K562 (cell line): ENCODE measurements around the gene ITPR1. TPM values are rescaled to one million over a fixed set of nuclear protein-coding genes. Genes with fewer than 3 reads are reported as not detected.

Experiments
- ARID3B ChIP-seq: fragments of 250-450 bp; sonication (Bioruptor Pico); IDR thresholded peaks from 2 replicates; pipeline ENCODE4 v1.4.0; 2020; ENCODE audit warnings: borderline replicate concordance
- CGGBP1 ChIP-seq: fragments of 250-450 bp; sonication (Bioruptor Pico); IDR thresholded peaks from 2 replicates; pipeline ENCODE4 v1.9.0; 2021; ENCODE audit warnings: mild to moderate bottlenecking
- FUS ChIP-seq: fragments of 200-400 bp; formaldehyde crosslinking; optimal IDR thresholded peaks from 2 replicates; pipeline ENCODE3; 2017; ENCODE audit warnings: low read depth, low read length
- HBP1 ChIP-seq: fragments of 450-650 bp; formaldehyde crosslinking; IDR thresholded peaks from 2 replicates; pipeline ENCODE4 v1.4.0; 2022; ENCODE audit warnings: missing genetic modification characterization
- LARP7 ChIP-seq: fragments of 450-650 bp; IDR thresholded peaks from 2 replicates; pipeline ENCODE4 v1.6.1; 2016
- MAFG ChIP-seq: fragments of 450-650 bp; conservative IDR thresholded peaks from 2 replicates; pipeline ENCODE4 v1.6.1; 2016; ENCODE audit warnings: missing genetic modification characterization, missing compliant biosample characterization
- MXI1 ChIP-seq: IDR thresholded peaks from 2 replicates; pipeline ENCODE4 v1.6.1; 2011; ENCODE audit warnings: low read depth, mild to moderate bottlenecking, improper control_type of control experiment, low read length
- NCOA2 ChIP-seq, 2 experiments: fragments of 450-650 bp; IDR thresholded peaks; 2 replicates each; pipeline ENCODE4 v1.6.1; 2018; ENCODE audit warnings: mild to moderate bottlenecking in 2 of 2, moderate library complexity in 1 of 2; ENCODE audit not compliant: partially characterized antibody in 2 of 2
- NFE2L1 ChIP-seq: fragments of 450-650 bp; IDR thresholded peaks from 2 replicates; pipeline ENCODE4 v1.6.1; 2016; ENCODE audit warnings: missing genetic modification characterization, low read depth, mild to moderate bottlenecking, missing compliant biosample characterization, moderate library complexity, borderline replicate concordance
- NR2C2 ChIP-seq, 2 experiments: fragments of 200-800 bp in 1 of 2; sonication (Bioruptor generic) in 1 of 2; sonication (generic) in 1 of 2; formaldehyde crosslinking in 1 of 2; IDR thresholded peaks; 2 replicates each; pipeline versions ENCODE4 v1.6.1 to v1.8.0; 2016 to 2022; ENCODE audit warnings: mild to moderate bottlenecking in 1 of 2, missing compliant biosample characterization in 1 of 2, missing genetic modification characterization in 1 of 2, missing genetic modification reagents in 1 of 2
- NR2F6 ChIP-seq: fragments of 450-650 bp; formaldehyde crosslinking; IDR thresholded peaks from 2 replicates; pipeline ENCODE4 v1.4.0; 2020; ENCODE audit warnings: mild to moderate bottlenecking
- RHOXF2B ChIP-seq: fragments of 250-450 bp; sonication (Bioruptor Pico); conservative IDR thresholded peaks from 2 replicates; pipeline ENCODE4 v1.5.1; 2021
- SMAD2 ChIP-seq: fragments of 150-350 bp; IDR thresholded peaks from 2 replicates; pipeline ENCODE4 v1.6.1; 2014; ENCODE audit warnings: low read depth, mild to moderate bottlenecking, low read length
- SMARCA4 ChIP-seq: fragments of 450-650 bp; IDR thresholded peaks from 2 replicates; pipeline ENCODE4 v1.6.1; 2016
- WHSC1 ChIP-seq: IDR thresholded peaks from one replicate; pipeline ENCODE4 v1.6.1; 2012; ENCODE audit warnings: low read length, control low read depth, inconsistent platforms
- XRCC5 ChIP-seq: fragments of 200-400 bp; formaldehyde crosslinking; IDR thresholded peaks from 2 replicates; pipeline ENCODE4 v1.6.1; 2017; ENCODE audit warnings: low read depth, mild to moderate bottlenecking, low read length
- ZBTB2 ChIP-seq: fragments of 450-650 bp; IDR thresholded peaks from 2 replicates; pipeline ENCODE4 v1.6.1; 2016; ENCODE audit warnings: antibody characterized with exemption
- ZEB2 ChIP-seq: fragments of 450-650 bp; IDR thresholded peaks from 2 replicates; pipeline ENCODE4 v1.6.1; 2016
- ZNF121 ChIP-seq: sonication (generic); formaldehyde crosslinking; conservative IDR thresholded peaks from 2 replicates; pipeline ENCODE4 v1.8.0; 2022; ENCODE audit warnings: missing genetic modification reagents
- ZNF445 ChIP-seq: fragments of 250-450 bp; sonication (Bioruptor Pico); IDR thresholded peaks from 2 replicates; pipeline ENCODE4 v1.4.0; 2020; ENCODE audit warnings: low read depth, mild to moderate bottlenecking, moderate library complexity
- ZNF512 ChIP-seq: IDR thresholded peaks from 2 replicates; pipeline ENCODE4 v1.6.1; 2016; ENCODE audit warnings: missing genetic modification characterization, missing compliant biosample characterization
- ZNF551 ChIP-seq: fragments of 250-450 bp; sonication (Bioruptor Pico); IDR thresholded peaks from 2 replicates; pipeline ENCODE4 v1.5.0; 2021; ENCODE audit warnings: mild to moderate bottlenecking, moderate library complexity
- ZNF589 ChIP-seq: fragments of 200-800 bp; sonication (Bioruptor generic); IDR thresholded peaks from 2 replicates; pipeline ENCODE4 v1.6.1; 2016; ENCODE audit warnings: low read depth, missing genetic modification characterization, missing compliant biosample characterization
- polyA plus RNA-seq, 8 experiments: library from polyadenylated mRNA; depleted of rRNA in 4 of 8; stranded (reverse) in 5 of 8; unstranded in 3 of 8; fragments of >200 nt; fragmentation: Nextera tagmentation in 2 of 8; fragmentation: Illumina TruSeq in 1 of 8; extraction: Ambion mirVana in 2 of 8; extraction: Trizol in 1 of 8; gene quantifications; 2 replicates each; pipeline versions ENCODE4 v1.2.1 to v1.2.3, GENCODE V29; 2011 to 2014; ENCODE audit warnings: inconsistent platforms in 1 of 8, missing spikeins in 1 of 8
- total RNA-seq, 7 experiments: library from RNA; depleted of rRNA in 6 of 7; stranded (reverse); fragments of >200 nt in 6 of 7; fragmentation: Illumina TruSeq in 2 of 7; extraction: Trizol in 2 of 7; gene quantifications; 2 replicates each; pipeline versions ENCODE4 v1.2.1 to v1.2.3, GENCODE V29; 2011 to 2021; ENCODE audit warnings: low replicate concordance in 1 of 7

Gene ITPR1
- total and polyA plus RNA-seq, 9 of the 15 experiments (the other 6 are each of a cell fraction or from before 2014, with no cell fraction given), result 22.4 to 40.0 (median 27.4) TPM

- TF ChIP-seq ZNF512 (tag) (no peak), CGGBP1 (peak; percentile 54; the same call in 1 of the 2 replicates), MXI1 (no peak), LARP7 (peak; percentile 58; the same call in 1 of the 2 replicates), RHOXF2B (CRISPR knock-in tag) (0 out of 2 replicates have a peak, but pooled peaks have one; percentile 30), ZNF121 (no peak), NCOA2 (IDR thresholded peaks at IDR 0.05; ENCODE audit: partially characterized antibody in 2 of 2) (no peak), ZBTB2 (peak; percentile 88), SMARCA4 (peak; percentile 92), FUS (no peak), WHSC1 (no peak), ARID3B (CRISPR knock-in tag) (no peak), NFE2L1 (peak; percentile 89), ZNF445 (CRISPR knock-in tag) (no peak), NR2C2 (CRISPR knock-in tag; IDR thresholded peaks at IDR 0.05) (no peak), NR2C2 (tag; IDR thresholded peaks at IDR 0.05) (no peak), SMAD2 (no peak), MAFG (peak; percentile 99), NR2F6 (CRISPR knock-in tag) (no peak), ZNF551 (CRISPR knock-in tag) (no peak), ZEB2 (peak; percentile 89), HBP1 (CRISPR knock-in tag) (peak; percentile 56; the same call in 1 of the 2 replicates), ZNF589 (peak; percentile 94; the same call in 1 of the 2 replicates), XRCC5 (peak; percentile 28; the same call in 1 of the 2 replicates)
Observed at GRCh38 chr3:4814305-4814903, 321.3 kb downstream of the ITPR1 start (continued).
